GM18526 (cell line): ENCODE measurements around the gene LBHD2.

ENCODE experiments used
- POLR2A ChIP-seq: IDR thresholded peaks from 3 replicates; pipeline ENCODE4 v1.6.1; 2011; ENCODE audit not compliant: insufficient read length; ENCODE audit errors: extremely low read depth

The LBHD2 gene

GRCh38 chr14:103078860-103079587 lies 5.0 kb upstream of the LBHD2 start:
- TF ChIP-seq POLR2A, result no peak

DNA sequence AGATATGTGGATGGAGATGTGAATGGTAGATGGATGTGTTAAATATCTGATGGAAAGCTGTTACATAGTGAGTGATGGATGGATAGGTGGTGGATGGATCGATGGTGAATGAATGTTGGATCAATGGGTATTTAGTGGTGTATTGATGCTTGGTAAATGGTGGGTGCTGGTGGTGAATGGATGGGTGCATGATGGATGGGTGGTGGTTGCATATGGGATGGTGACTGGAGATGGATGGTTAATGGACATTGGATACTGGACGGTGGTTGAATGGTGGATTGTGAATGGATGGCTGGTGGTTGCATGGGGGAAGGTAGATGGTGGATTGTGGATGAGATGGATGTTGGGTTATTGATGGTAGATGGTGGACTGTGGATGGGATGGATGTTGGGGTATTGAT lies 2.1 kb upstream of the LBHD2 start:
- TF ChIP-seq POLR2A, result no peak

DNA sequence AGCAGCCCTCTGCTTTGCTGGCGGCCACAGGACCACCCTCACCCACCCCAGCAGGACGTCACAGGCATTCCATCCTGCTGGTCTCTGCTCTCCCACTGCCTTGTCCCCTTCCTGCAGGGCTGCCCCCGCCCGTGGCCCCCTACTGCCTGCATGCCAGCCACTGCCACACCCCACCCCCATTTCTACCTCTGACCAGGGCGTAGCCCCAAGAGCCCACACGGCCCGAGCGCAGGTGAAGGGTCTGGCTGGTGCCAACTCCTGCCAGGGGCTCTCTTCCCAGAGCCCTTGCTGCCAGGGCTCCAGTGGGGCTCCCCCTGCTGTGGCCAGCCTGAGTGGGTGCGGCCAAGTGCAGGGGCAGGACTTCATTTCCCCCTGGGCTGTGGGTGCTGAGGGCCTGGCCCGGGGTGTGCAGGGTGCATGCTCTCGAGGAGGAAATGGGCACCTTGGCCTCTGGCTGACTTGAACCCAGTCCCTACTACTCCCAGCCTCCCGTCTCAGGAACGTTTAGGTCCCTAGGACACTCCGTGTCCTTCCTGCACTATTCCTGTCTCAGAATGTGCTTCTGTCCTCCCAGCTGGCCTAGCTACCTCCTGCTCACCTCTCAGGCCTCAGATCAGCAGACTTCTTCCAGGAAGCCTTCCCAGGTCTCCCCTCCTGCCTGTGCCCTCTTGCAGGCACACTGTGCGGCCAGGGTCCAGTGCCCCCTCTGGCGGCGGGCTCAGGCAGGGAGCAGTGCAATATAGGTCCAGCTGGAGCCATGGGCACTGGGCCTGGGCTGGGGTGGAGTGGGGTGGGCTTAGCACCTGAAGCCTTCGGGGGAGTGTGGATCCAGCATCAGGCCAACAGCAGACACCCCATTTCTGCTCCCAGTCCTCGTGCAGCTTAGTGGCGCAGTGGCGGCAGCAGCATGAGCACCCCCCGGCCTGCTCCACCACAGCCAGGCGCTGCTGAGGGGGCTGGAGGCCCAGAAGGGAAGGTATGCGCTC lies 1.4 kb downstream of the LBHD2 start:
- TF ChIP-seq POLR2A, result no peak

- no peak for TF ChIP-seq POLR2A
Measured at GRCh38 chr14:103086771-103087342, 2.8 kb downstream of the LBHD2 start.

- no peak for TF ChIP-seq POLR2A
Measured at GRCh38 chr14:103087343-103087835, 3.4 kb downstream of the LBHD2 start.

DNA sequence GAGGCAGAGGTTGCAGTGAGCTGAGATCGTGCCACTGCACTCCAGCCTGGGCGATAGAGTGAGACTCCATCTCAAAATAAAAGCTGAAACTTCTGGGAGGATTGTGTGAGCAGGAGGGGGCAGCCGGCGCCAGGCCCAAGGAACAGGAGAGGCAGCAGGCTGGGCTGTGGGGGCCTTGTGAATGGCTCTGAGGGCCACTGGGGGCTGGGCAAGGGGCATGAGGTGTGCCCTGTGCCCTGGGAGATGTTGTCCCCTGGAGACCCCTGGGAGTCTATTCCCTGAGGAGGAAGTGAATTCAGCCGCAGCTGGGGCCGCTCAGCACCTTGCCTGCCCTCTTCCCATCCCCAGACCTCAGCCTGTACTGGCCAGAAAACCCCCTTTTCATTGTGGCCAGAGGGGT lies 4.9 kb downstream of the LBHD2 start:
- no peak for TF ChIP-seq POLR2A

DNA sequence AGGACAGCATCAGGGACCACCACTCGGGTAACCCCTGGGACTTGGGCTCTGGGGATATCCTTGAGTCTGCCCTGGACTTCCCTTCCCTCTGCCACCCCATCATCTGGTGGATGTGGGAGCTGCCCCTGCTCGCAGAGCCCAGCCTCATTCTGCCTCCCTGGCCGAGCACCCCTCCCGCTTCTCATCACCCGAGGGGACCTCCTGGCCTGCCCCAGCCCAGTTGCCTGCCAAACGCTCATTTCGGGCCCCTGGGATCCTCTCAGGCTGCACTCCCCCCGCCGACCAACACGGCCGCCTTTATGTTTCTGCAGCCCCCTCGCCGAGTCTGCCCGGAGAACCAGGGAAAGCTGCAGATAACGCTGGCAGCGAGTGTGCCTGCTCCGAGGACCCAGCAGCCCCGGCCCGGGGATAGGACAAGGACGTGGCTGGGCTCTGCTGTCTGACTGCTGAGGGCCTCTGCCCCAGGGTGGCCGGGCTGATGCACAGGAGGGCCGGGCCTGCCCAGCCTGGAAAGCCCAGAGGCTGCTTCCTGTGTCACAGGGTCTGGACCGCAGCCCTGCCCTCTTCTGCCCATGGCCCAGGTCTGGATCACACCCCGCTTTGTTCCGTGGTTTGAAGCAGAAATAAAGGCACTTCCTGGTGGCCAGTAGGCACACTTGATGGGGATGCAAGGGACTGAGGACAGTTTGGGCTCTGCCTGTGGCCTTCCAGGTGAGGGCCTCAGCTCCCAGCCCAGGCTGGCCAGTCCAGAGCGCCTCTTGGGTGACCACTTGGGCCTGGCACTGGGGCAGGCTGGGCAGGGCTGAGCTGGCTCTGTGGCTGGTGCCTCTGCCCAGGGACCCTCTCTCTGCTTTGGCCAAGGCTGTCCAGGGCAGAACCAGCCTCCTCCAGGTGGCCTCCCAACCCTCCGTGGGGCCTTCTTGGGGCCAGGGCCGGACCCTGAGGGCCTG lies 5.7 kb downstream of the LBHD2 start:
- no peak for TF ChIP-seq POLR2A

DNA sequence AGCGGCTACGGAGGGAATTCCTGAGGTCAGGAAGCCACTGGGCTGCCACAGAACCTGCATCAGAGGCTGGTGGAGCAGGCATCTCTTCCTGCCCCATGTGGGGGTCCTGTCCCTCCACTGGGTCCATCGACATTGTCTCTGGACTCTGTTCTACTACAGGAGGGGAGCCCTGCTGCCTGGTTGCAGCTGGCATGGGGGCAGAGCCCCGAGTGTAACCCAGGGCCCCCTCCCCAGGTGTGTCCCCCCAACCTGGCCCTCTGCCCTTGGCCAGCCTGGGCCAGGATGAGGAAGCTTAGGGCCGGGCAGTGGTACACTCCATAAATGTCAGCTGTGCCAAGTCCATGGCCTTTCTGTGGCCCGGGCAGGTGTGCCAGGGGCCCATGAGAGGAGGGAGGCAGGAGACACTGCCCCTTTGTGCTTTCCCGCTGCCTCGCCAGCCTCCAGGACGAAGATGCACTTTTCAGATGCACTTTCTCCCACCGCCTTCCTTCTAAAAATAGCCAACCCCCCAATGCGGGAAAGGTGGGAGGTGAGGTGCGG lies 6.5 kb downstream of the LBHD2 start:
- no peak for TF ChIP-seq POLR2A

DNA sequence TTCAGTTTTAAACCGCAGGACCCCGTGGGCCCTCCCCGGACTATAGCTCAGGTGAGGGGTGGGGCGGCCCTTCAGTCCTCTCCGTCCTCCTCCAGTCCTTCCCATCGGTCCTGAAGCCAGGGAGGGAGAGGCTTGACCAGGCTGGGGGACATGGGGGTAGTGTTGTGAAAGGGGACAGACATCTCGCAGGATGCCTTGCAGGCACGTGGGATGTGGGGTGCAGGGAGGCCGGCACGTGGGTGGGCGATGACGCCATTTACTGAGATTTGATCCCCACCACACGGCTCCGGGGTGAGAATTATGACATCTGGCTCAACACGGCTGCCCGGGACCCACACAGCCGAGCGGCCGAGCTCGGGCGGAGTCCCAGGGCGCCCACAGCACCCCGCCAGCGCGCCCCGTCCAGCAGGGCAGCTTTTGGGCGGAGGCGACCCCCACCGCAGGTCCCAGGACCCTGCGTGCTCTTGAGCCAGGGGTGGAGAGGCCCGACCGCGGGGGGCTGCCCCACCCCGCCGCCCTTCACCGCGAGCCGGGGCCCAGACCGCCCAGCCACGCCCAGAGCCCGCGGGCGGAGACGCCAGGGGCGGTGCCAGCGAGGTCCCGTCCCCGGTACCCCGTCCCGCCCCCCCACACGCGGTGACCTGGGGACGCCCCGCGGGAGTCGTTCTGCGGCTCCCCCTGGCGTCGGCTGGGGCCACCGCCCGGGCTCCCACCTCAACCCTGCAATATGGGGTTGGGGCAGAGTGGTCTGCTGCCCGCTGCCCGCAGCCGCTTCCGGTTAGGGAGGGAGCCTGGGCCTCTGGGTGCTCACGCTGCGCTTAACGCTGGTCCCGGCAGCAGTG lies 7.3 kb downstream of the LBHD2 start:
- no peak for TF ChIP-seq POLR2A

GRCh38 chr14:103091883-103092222 lies 7.8 kb downstream of the LBHD2 start:
- TF ChIP-seq POLR2A, result no peak

DNA sequence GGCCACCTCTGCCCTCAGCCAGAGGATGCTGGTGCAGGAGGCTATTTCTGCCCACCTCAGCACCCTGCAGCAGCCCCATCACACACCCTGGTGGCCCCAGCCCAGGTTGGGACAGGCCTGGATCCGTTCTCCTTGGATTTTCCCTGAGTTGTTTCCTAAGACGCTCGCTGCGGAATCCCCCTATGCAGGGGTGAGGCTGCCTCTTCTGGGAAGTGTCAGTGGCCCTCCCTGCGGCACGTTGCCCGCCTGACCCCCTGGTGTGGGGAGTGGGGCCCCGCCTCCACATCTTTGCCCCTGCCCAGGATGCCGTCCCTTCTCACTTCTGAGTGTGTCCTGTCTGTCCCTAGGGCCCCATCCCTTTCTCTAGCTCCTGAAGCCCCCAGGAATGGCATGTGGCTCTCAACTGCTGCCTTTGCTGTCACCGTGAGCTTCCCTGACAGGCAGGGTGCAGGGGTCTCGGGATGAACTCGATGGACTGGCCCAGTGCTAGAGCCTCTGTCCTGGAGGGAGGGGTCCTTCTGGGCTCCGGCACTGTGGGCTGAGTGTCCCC lies 9.9 kb downstream of the LBHD2 start:
- no peak for TF ChIP-seq POLR2A

DNA sequence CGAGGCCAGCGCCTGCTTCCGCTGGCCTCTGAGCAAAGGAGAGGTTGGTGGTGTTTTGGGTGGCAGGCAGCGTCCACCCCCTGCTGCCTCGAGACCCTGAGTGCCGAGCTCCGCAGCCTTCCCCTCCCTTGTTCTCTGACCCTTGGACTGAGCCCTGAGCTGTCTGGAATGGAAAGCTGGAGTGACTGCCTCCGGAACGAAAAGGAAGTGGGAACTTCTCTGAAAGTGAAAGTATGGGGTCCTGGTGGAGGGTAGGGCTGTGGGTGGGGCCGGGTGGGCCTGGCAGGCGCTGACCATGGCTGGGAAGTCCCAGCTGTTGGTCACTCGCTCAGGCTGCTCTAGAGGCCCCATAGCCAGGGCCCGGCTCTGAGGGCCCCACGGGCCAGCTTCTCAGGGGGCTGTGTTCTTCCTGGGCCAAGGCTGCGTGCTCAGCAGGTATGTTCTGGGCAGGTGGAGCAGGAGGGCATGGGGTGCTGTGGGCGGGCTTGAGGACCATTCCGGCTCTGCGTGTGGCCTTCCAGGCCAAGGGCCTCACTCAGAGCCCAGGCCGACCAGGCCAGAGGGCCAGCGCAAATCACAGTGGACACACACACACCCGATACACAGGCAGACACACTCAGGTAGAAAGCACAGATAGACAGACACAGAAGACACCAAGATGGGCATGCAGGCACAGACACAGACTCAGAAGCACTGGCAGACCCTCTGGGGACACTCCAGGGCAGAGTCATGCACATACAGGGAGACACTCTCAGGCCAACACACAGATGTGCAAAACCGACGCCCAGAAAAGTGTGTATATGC lies 10.6 kb downstream of the LBHD2 start, which contains the start of gene EXOC3L4:
Gene EXOC3L4 (plus strand): TSS at position 320 of the 804 bp plus-strand sequence. CDS start 5,495 bp downstream, outside the sequence.
- TF ChIP-seq POLR2A, result no peak
